GM13977 (cell line): ENCODE data around the gene MCM6.

Source experiments
- DNase-seq: peaks from one replicate; pipeline ENCODE4 v3.0.0; 2012; ENCODE audit warnings: low spot score
- CTCF ChIP-seq: IDR thresholded peaks from 2 replicates; pipeline ENCODE4 v1.5.1; 2012; ENCODE audit warnings: mild to moderate bottlenecking, control low read depth; ENCODE audit not compliant: insufficient read depth; ENCODE audit errors: extremely low read depth, missing control alignments
- in situ Hi-C: fragments of 300-500 bp; cut with MboI; formaldehyde crosslinking; loops from one replicate; pipeline ENCODE4 v1.12.0; 2022; ENCODE audit warnings: low sequenced_read_pairs, low pct_unique_long_range_greater_than_20kb, mixed read lengths, inconsistent platforms; ENCODE audit not compliant: unreplicated experiment

MCM6 gene

GRCh38 chr2:135850892-135851668 is 25.2 kb downstream of the MCM6 start:
- DNase-seq = no peak
- in situ Hi-C loops = no loop called here
- TF ChIP-seq CTCF = no peak

GRCh38 chr2:135849087-135849486 is 27.2 kb downstream of the MCM6 start:
- no peak for DNase-seq
- in situ Hi-C loops = no loop called here
- no peak for TF ChIP-seq CTCF

- in situ Hi-C loops = no loop called here
- TF ChIP-seq CTCF = no peak
- DNase-seq = no peak
These were observed 30.2 kb downstream of the MCM6 start for GRCh38 chr2:135845997-135846396.

- no peak for DNase-seq
- no peak for TF ChIP-seq CTCF
- in situ Hi-C loops = no loop called here
These were observed 31.0 kb downstream of the MCM6 start for GRCh38 chr2:135845257-135845656.

- in situ Hi-C loops = no loop called here
- DNase-seq = no peak
- no peak for TF ChIP-seq CTCF
These were observed 31.8 kb downstream of the MCM6 start for GRCh38 chr2:135844301-135844895.

GRCh38 chr2:135843671-135844070 is 32.6 kb downstream of the MCM6 start:
- TF ChIP-seq CTCF = no peak
- no peak for DNase-seq
- in situ Hi-C loops = no loop called here

- in situ Hi-C loops = no loop called here
- TF ChIP-seq CTCF = no peak
- DNase-seq = no peak
These were observed 35.6 kb downstream of the MCM6 start for GRCh38 chr2:135840601-135841000.
